HL-60 (cell line): Measurements from ENCODE around the gene SDSL.

Source experiments
- DNase-seq, 2 experiments: peaks; one replicate each; pipeline ENCODE4 v3.0.0-alpha.2; 2010 to 2020; ENCODE audit warnings: low read depth in 1 of 2, low spot score in 1 of 2
- H3K27ac ChIP-seq: fragments of 250-450 bp; sonication (Bioruptor Pico); replicated peaks from 2 replicates; pipeline ENCODE4 v1.5.1; 2020; ENCODE audit warnings: mild to moderate bottlenecking, moderate library complexity
- H3K27me3 ChIP-seq: fragments of 250-450 bp; sonication (Bioruptor Pico); 2 replicates; pipeline ENCODE4 v1.5.1; 2021; ENCODE audit warnings: mild to moderate bottlenecking, moderate library complexity; ENCODE audit not compliant: insufficient read depth, poor library complexity, severe bottlenecking
- H3K4me3 ChIP-seq: replicated peaks from 2 replicates; pipeline ENCODE4 v1.5.1; 2011; ENCODE audit warnings: mild to moderate bottlenecking, control low read depth, low read length; ENCODE audit not compliant: insufficient read depth
- CTCF ChIP-seq: IDR thresholded peaks from one replicate; pipeline ENCODE4 v1.5.1; 2011; ENCODE audit warnings: low read length, control low read depth, inconsistent platforms; ENCODE audit not compliant: insufficient read depth
- GABPA ChIP-seq: IDR thresholded peaks from 2 replicates; pipeline ENCODE4 v1.6.1; 2012; ENCODE audit warnings: low read depth
- POLR2AphosphoS5 ChIP-seq: IDR thresholded peaks from 2 replicates; pipeline ENCODE4 v1.6.1; 2012; ENCODE audit warnings: low read depth
- REST ChIP-seq: IDR thresholded peaks from 2 replicates; pipeline ENCODE4 v1.6.1; 2012; ENCODE audit warnings: low read depth; ENCODE audit not compliant: insufficient replicate concordance
- SPI1 ChIP-seq: IDR thresholded peaks from 2 replicates; pipeline ENCODE4 v1.6.1; 2012; ENCODE audit warnings: low read depth, mild to moderate bottlenecking, borderline replicate concordance

Gene SDSL

GRCh38 chr12:113409462-113410124 lies 12.6 kb upstream of the SDSL start:
- no peak overlapping the region for H3K27ac ChIP-seq
- no peaks in the 10 kb centered on the region for H3K27me3 ChIP-seq
- TF ChIP-seq CTCF (no peak), POLR2AphosphoS5 (no peak), SPI1 (no peak), REST (no peak), GABPA (no peak)
- no peak overlapping the region for H3K4me3 ChIP-seq
- no peak for DNase-seq

- peak in 1 of 2 experiments; percentile 39 for DNase-seq
Observed at GRCh38 chr12:113413488-113413939, 8.7 kb upstream of the SDSL start.

GRCh38 chr12:113414519-113415038 lies 7.6 kb upstream of the SDSL start:
- Histone ChIP-seq H3K4me3 (no peak overlapping the region), H3K27ac (no peak overlapping the region), H3K27me3 (no peaks in the 10 kb centered on the region)
- no peak for DNase-seq
- TF ChIP-seq SPI1 (no peak), REST (no peak), CTCF (no peak)

More at GRCh38 chr12:113413488-113413939, 8.7 kb upstream of the SDSL start:
- Histone ChIP-seq H3K4me3 (no peak overlapping the region), H3K27ac (no peak overlapping the region), H3K27me3 (no peaks in the 10 kb centered on the region)
- TF ChIP-seq REST (no peak), SPI1 (no peak)
